ENCODE data around the gene ADCY10. TPM values are rescaled to one million over a fixed set of nuclear protein-coding genes. Genes with fewer than 3 reads are reported as not detected.
A peak's percentile ranks its signal among the peaks of the same experiment; 100 is the strongest.

The ADCY10 gene
- total and polyA plus RNA-seq, 9 of the 15 experiments (the other 6 are each of a cell fraction or from before 2014, with no cell fraction given) = 0.08 to 0.86 (median 0.22) TPM

GRCh38 chr1:167869157-167870001 is 44.6 kb downstream of the ADCY10 start (continued):
- TF ChIP-seq AFF1 (IDR thresholded peaks at IDR 0.05; ENCODE audit: low read depth in 1 of 2, partially characterized antibody in 2 of 2) (peak; percentile 14 to 79), HLTF (IDR thresholded peaks at IDR 0.05) (peak; percentile 18; the same call in 1 of the 2 replicates), NRF1 (conservative IDR thresholded peaks at IDR 0.05 in 1 of 2, IDR thresholded peaks at IDR 0.05 in 1 of 2) (0 out of 4 replicates have a peak, but pooled peaks of 1 of the 2 experiments have one; percentile 14), CXXC5 (CRISPR knock-in tag; IDR thresholded peaks at IDR 0.05) (peak; percentile 71), HMBOX1 (IDR thresholded peaks at IDR 0.05) (peak; percentile 89), ZNF592 (IDR thresholded peaks at IDR 0.05) (peak; percentile 37; the same call in 1 of the 2 replicates), LCOR (CRISPR knock-in tag; IDR thresholded peaks at IDR 0.05) (peak; percentile 82), BACH1 (tag; IDR thresholded peaks at IDR 0.05) (peak; percentile 31; the same call in 1 of the 2 replicates), TEAD2 (tag; IDR thresholded peaks at IDR 0.05) (0 out of 2 replicates have a peak, but pooled peaks have one; percentile 32), ZNF76 (CRISPR knock-in tag; IDR thresholded peaks at IDR 0.05; ENCODE audit: borderline replicate concordance) (peak; percentile 33; the same call in 1 of the 2 replicates), MTA3 (IDR thresholded peaks at IDR 0.05; ENCODE audit: borderline replicate concordance) (peak; percentile 75; the same call in 1 of the 2 replicates), CREB3 (tag; conservative IDR thresholded peaks at IDR 0.05; ENCODE audit: low read depth) (peak; percentile 66; the same call in 1 of the 2 replicates), IRF9 (tag; IDR thresholded peaks at IDR 0.05) (peak; percentile 45)
